Inflammatory macrophage treated with lipopolysaccharide for 1 hour (primary cell): Measurements from ENCODE around the gene ZNF296.

Experiments
- DNase-seq, 2 donors: peaks; one replicate each; pipeline ENCODE4 v3.0.0-alpha.2; 2020 to 2022

The ZNF296 gene

GRCh38 chr19:45103156-45103507 is 26.9 kb upstream of the ZNF296 start:
- DNase-seq = peak in 1 of 2 donors; percentile 27

GRCh38 chr19:45102481-45102880 is 26.2 kb upstream of the ZNF296 start:
- no peak for DNase-seq

GRCh38 chr19:45101806-45102205 is 25.5 kb upstream of the ZNF296 start:
- DNase-seq = peak in 1 of 2 donors; percentile 23

GRCh38 chr19:45100846-45101252 is 24.6 kb upstream of the ZNF296 start:
- DNase-seq = no peak

- no peak for DNase-seq
These were observed 23.9 kb upstream of the ZNF296 start for GRCh38 chr19:45100201-45100600.

- DNase-seq = no peak
These were observed 23.4 kb upstream of the ZNF296 start for GRCh38 chr19:45099467-45100191.

GRCh38 chr19:45098521-45099466 is 22.5 kb upstream of the ZNF296 start:
- DNase-seq = no peak

GRCh38 chr19:45097776-45098520 is 21.7 kb upstream of the ZNF296 start:
- DNase-seq = peak; percentile 71 to 94

GRCh38 chr19:45097450-45097775 is 21.1 kb upstream of the ZNF296 start:
- no peak for DNase-seq

- no peak for DNase-seq
These were observed 20.4 kb upstream of the ZNF296 start for GRCh38 chr19:45096700-45097099.

GRCh38 chr19:45095496-45096413 is 19.5 kb upstream of the ZNF296 start:
- no peak for DNase-seq

GRCh38 chr19:45094707-45095106 is 18.4 kb upstream of the ZNF296 start:
- DNase-seq = no peak

GRCh38 chr19:45094137-45094536 is 17.9 kb upstream of the ZNF296 start:
- no peak for DNase-seq

- DNase-seq = peak; percentile 94 to 96
These were observed 16.7 kb upstream of the ZNF296 start, which contains the start of gene PPP1R37 for GRCh38 chr19:45092747-45093678. TSS of gene PPP1R37 (plus strand) at chr19:45093179. CDS start at chr19:45093326, 147 bp downstream.

- DNase-seq = peak; percentile 97 to 100
These were observed 15.0 kb upstream of the ZNF296 start for GRCh38 chr19:45091031-45091923.

GRCh38 chr19:45090606-45091005 is 14.3 kb upstream of the ZNF296 start:
- DNase-seq = no peak

- no peak for DNase-seq
These were observed 13.8 kb upstream of the ZNF296 start for GRCh38 chr19:45090034-45090433.

GRCh38 chr19:45087531-45087930 is 11.3 kb upstream of the ZNF296 start:
- peak in 1 of 2 donors; percentile 35 for DNase-seq

GRCh38 chr19:45086480-45086879 is 10.2 kb upstream of the ZNF296 start:
- DNase-seq = no peak

GRCh38 chr19:45082170-45082569 is 5.9 kb upstream of the ZNF296 start:
- DNase-seq = no peak
